COLO668 (cell line): ENCODE data around the gene SETBP1.

Experiments
- DNase-seq: peaks from one replicate; lab custom pipeline; 2025; ENCODE audit not compliant: unreplicated experiment; lab: John Stamatoyannopoulos, UW

The SETBP1 gene

GRCh38 chr18:44811572-44812125, 131.0 kb downstream of the SETBP1 start:
- DNase-seq = no peak

GRCh38 chr18:44812426-44812825, 131.7 kb downstream of the SETBP1 start:
- no peak for DNase-seq

DNA sequence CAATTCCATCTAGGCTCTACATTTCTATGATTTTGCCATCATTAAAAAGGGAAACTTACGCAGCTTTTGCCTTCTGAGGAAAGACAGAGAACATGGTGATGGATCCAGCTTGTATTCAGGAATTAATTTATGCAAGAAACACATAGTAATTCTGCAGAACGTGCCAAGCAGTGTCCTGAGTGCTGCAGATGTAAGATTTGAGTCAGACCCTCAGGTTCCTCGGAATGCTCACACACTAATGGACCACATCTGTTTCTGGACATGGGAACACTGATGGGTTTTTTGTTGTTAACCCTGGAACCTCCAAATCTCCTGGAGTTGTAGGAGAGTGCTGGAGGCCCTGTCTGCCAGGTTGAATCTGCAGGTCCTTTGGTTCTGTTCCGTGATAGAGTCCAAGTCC, 132.9 kb downstream of the SETBP1 start:
- no peak for DNase-seq

DNA sequence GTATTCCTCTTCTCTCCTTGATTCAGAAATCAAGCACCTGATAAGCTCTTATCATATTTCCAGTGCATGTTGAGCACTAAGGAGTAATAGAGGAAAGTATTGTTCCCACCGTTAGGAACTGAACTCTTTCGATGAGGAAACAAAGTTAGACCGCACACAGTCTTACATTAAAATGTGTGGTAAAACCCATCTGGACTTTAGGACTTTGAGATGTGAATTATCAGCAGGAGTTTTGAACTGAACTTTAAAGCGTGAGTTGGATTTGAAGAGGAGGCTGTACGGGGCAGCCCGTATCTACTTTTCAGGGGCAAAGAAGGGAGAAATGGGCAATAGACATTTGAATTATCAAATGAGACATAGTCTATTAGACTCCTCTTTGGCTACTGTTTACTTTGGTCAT, 134.4 kb downstream of the SETBP1 start:
- no peak for DNase-seq

DNA sequence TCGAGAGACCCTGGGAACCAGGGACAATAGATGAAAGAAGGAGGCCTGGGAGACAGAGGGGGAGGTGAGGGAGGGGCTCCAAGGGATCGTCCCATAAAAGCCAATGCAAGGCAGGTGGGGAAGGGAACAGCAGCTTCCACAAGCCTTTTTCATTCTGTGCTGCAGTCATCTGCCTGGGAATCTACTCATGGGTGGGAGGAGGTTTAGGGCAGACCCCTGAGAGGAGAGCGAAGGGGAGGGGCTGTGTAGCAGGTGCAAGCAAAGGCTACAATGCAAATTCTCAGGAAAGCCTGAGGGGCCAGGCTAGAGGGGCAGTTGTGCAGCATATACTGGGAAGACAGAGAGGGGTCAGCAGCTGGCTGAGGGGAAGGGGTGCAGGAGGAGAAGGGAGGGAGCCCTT, 135.4 kb downstream of the SETBP1 start:
- no peak for DNase-seq

GRCh38 chr18:44816477-44816876, 135.8 kb downstream of the SETBP1 start:
- no peak for DNase-seq

DNA sequence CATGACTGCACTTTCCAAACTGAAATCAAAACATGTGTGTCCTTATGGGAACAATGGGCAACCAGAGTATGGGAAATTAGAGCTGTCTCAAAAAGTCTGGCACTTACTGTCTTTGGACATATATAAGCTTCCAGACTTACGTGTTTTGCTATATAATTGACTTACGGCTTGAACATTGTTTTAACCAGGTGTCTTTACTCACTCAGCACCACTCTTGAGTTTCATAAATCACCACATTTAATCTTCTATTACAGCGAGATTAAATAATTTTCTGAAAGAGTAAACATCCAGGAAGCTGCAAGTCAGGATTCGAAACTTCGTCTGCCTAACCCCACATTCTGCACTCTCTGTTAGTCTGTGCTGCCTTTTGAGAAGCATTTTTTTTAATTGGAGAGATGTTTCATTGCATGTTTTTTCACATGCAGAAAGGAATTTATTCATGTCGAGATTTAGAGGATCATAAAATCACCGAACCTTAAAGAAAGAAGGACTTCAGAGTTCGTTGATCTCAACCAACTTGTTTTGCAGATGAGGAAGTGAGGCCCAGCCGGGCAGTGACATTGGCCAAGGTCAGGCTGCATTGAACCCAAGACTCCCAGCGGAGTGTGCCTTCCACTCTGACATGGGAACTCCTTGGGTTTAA, 137.3 kb downstream of the SETBP1 start:
- DNase-seq = no peak

GRCh38 chr18:44818668-44819403, 138.1 kb downstream of the SETBP1 start:
- no peak for DNase-seq

DNA sequence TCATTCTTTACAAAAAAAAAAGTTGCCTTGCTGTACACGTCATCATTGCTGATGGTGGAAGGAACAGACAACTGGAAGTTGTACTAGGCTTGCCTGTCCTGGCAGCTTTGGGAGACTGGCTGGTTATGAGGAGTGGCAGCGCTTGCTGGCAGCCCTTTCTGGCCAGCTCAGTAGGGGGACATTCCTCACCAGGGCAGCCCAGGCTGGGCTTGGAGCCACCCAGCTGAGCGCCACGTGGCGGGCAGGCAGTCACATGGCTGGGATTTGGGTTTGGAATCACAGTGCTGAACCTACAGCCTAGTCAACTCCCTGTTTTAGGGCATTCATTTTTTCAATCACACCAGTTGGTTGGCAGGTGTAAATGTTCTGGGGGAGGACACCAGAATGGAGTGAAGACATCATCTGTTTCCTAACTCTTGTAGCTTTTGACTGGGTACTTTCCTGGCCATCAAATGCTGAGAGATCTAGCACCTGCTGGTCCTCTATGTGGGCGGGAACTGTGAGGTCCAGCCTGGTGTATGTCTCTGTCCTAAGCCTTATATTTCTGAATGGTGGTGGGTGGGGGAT, 139.3 kb downstream of the SETBP1 start:
- no peak for DNase-seq

DNA sequence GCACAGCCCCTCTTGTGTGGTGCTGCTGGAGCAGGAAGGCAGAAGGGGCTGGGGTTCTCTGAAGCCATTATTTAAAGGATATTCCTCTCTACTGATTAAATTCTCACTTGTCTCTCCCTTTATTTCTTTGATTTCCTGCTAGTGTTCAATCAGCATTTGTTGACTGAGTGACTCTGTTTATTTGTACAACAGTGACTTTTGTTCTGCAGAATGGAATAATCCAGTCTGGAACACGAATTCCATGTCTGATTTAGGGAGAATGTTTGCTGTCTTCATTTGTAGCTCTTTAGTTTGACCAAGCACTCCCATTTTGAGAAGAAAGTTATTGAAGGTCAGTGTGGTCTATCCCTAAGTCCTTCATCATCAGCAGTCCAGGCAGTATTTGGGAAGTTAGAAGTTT, 141.2 kb downstream of the SETBP1 start:
- DNase-seq = no peak

DNA sequence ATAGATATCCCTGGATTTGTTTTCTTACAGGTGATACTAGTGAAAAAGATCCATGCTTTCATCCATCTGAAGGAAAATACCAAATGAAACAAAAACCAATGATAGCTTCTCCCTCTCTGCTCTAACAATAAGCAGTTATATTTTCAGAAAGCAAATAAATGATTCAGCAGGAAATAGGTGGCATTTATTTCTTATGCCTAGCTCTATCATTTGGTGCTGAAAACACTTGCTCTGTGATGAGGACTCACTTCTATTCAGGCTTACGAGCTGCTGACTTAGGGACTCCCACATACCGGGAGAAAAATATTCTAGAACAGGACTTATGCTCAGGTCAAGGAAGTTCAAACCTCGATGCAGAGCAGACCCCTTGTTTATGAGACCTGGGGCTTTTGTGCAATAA, 142.6 kb downstream of the SETBP1 start:
- no peak for DNase-seq

GRCh38 chr18:44823782-44824181, 143.1 kb downstream of the SETBP1 start:
- DNase-seq = no peak

GRCh38 chr18:44824884-44825283, 144.2 kb downstream of the SETBP1 start:
- no peak for DNase-seq

- no peak for DNase-seq
Observed at GRCh38 chr18:44826418-44827259, 146.0 kb downstream of the SETBP1 start.

- no peak for DNase-seq
Observed at GRCh38 chr18:44828080-44828479, 147.4 kb downstream of the SETBP1 start.

DNA sequence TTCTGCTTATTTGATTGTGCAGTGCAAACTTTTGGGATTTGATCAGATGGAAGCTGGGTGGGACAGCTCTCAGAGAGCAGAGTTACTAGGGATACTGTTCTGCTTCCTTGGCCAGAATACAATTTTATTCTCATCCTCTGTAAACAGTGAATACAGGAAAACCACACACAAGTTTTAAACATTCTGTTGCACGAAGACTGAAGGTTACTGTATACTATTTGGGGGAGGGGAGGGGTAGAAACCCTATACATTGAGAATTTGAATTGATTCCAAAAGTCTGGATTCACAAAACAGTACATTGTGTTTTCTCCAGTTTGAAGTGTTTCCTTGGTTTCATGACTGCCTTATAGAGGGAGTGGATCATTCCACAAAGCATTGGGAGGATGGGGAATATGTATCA, 149.9 kb downstream of the SETBP1 start:
- no peak for DNase-seq

DNA sequence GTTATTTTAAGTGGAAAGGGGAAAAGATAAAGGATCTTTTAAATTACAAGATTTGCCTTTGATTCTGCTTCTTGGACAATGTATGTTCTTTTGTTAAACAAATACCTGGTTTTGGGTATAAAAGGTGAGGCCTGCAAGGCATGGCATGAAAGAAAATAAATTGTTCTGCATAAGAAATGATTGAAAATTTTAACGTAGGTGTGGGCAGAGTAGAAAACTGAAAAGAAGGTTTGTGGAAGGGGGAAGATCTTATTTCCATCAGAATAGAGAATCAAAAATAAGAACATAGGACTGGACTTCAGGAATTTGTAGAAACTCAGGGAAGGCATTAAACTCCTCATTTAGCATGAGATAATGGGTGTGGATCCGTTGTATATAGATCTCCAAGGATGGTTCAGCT, 153.1 kb downstream of the SETBP1 start:
- DNase-seq = no peak

GRCh38 chr18:44834867-44835469, 154.3 kb downstream of the SETBP1 start:
- no peak for DNase-seq

- DNase-seq = no peak
Observed at GRCh38 chr18:44835703-44836102, 155.0 kb downstream of the SETBP1 start.

GRCh38 chr18:44836263-44836662, 155.6 kb downstream of the SETBP1 start:
- DNase-seq = no peak
